LNCaP clone FGC (cell line): Measurements from ENCODE around the gene GGT6.

Experiments used
- DNase-seq: peaks from one replicate; pipeline ENCODE4 v3.0.0-alpha.2; 2011; ENCODE audit warnings: low read depth
- H3K4me3 ChIP-seq: 2 replicates; pipeline ENCODE4 v1.5.1; 2011; ENCODE audit warnings: mild to moderate bottlenecking, low read depth, low read length, control low read depth
- CTCF ChIP-seq: IDR thresholded peaks from 2 replicates; pipeline ENCODE4 v1.5.1; 2012; ENCODE audit warnings: mild to moderate bottlenecking; ENCODE audit not compliant: control insufficient read depth, insufficient read depth; ENCODE audit errors: extremely low read depth

Gene GGT6

GRCh38 chr17:4529533-4530152 is 30.7 kb downstream of the GGT6 start:
- DNase-seq, result no peak
- TF ChIP-seq CTCF, result no peak
- H3K4me3 ChIP-seq, result no peak overlapping the region

- TF ChIP-seq CTCF, result no peak
- H3K4me3 ChIP-seq, result no peak overlapping the region
- no peak for DNase-seq
These were observed 32.7 kb downstream of the GGT6 start for GRCh38 chr17:4527566-4528125.

GRCh38 chr17:4527134-4527533 is 33.2 kb downstream of the GGT6 start:
- no peak for DNase-seq
- H3K4me3 ChIP-seq, result no peak overlapping the region
- TF ChIP-seq CTCF, result no peak

- no peak for DNase-seq
- TF ChIP-seq CTCF, result no peak
- no peak overlapping the region for H3K4me3 ChIP-seq
These were observed 34.5 kb downstream of the GGT6 start for GRCh38 chr17:4525691-4526397.

- no peak for DNase-seq
- H3K4me3 ChIP-seq, result no peak overlapping the region
- no peak for TF ChIP-seq CTCF
These were observed 36.4 kb downstream of the GGT6 start for GRCh38 chr17:4523946-4524345.

- no peak overlapping the region for H3K4me3 ChIP-seq
- DNase-seq, result no peak
- TF ChIP-seq CTCF, result no peak
These were observed 37.7 kb downstream of the GGT6 start for GRCh38 chr17:4522661-4523060.
